Lung (tissue), 12 donors: ENCODE data around the gene STARD8. TPM values are rescaled to one million over a fixed set of nuclear protein-coding genes. Genes with fewer than 3 reads are reported as not detected.

Experiments used
- ATAC-seq: fragments of 200-7000 bp; cut with Tn5 transposase; one replicate; pipeline ENCODE4 v1.9.1; 2020; ENCODE audit warnings: moderate number of reproducible peaks; ENCODE audit not compliant: insufficient read depth, low FRiP score
- DNase-seq, 3 donors: peaks; one replicate each; pipeline ENCODE4 v3.0.0-alpha.2; 2013 to 2017
- H3K27ac ChIP-seq, 2 donors: one replicate each; pipeline ENCODE4 v1.5.1; 2013; ENCODE audit warnings: mild to moderate bottlenecking in 2 of 2, moderate library complexity in 2 of 2, control low read depth in 1 of 2, inconsistent platforms in 1 of 2, low read depth in 1 of 2, low read length in 1 of 2
- H3K27me3 ChIP-seq, 3 donors: one replicate each; pipeline ENCODE4 v1.5.1; 2013; ENCODE audit warnings: low read length in 2 of 3; ENCODE audit not compliant: control insufficient read depth in 3 of 3, insufficient read depth in 3 of 3
- H3K36me3 ChIP-seq, 4 donors: one replicate each; pipeline ENCODE4 v1.5.1; 2013; ENCODE audit warnings: low read length in 4 of 4, mild to moderate bottlenecking in 1 of 4, moderate library complexity in 1 of 4; ENCODE audit not compliant: control insufficient read depth in 4 of 4, insufficient read depth in 4 of 4
- H3K4me1 ChIP-seq, 5 donors: one replicate each; pipeline ENCODE4 v1.5.1; 2013; ENCODE audit warnings: low read length in 5 of 5, mild to moderate bottlenecking in 2 of 5, moderate library complexity in 1 of 5; ENCODE audit not compliant: control insufficient read depth in 5 of 5, insufficient read depth in 5 of 5
- H3K4me3 ChIP-seq: one replicate; pipeline ENCODE4 v1.5.1; 2013; ENCODE audit warnings: mild to moderate bottlenecking, control low read depth, moderate library complexity
- H3K9ac ChIP-seq, 2 donors: one replicate each; pipeline ENCODE4 v1.5.1; 2013; ENCODE audit warnings: low read length in 2 of 2, control low read depth in 1 of 2; ENCODE audit not compliant: insufficient read depth in 1 of 2
- H3K9me3 ChIP-seq, 4 donors: one replicate each; pipeline ENCODE4 v1.5.1; 2013; ENCODE audit warnings: low read length in 3 of 4, mild to moderate bottlenecking in 1 of 4, moderate library complexity in 1 of 4; ENCODE audit not compliant: control insufficient read depth in 4 of 4, insufficient read depth in 3 of 4
- CTCF ChIP-seq: IDR thresholded peaks from 2 replicates; pipeline ENCODE4 v1.5.1; 2012; ENCODE audit warnings: mild to moderate bottlenecking; ENCODE audit errors: control extremely low read depth, extremely low read depth
- WGBS, 2 donors: extraction: QIAGEN DNeasy Blood & Tissue Kit; methylation state at CpG; one replicate each; pipeline ENCODE4 v1.1.7; 2013; 5-methylcytosine and 5-hydroxymethylcytosine counted together
- polyA plus RNA-seq, 2 donors: library from polyadenylated mRNA; stranded (reverse); fragments of 200-250 nt; gene quantifications; one replicate each; pipeline ENCODE4 v1.2.1, GENCODE V29; 2013
- total RNA-seq, 2 donors: library from RNA; depleted of rRNA in 1 of 2; stranded (reverse); fragments of >200 nt in 1 of 2; gene quantifications; one replicate each; pipeline ENCODE4 v1.2.1, GENCODE V29; 2014 to 2021
- donor health status: control.
- donor health status: control.
- donor health status: Bipolar disorder and iron deficiency.
- donor health status: healthy.
- donor health status: DM: yes; HTN: yes; CAD: no.

STARD8 gene
- total and polyA plus RNA-seq, 4 donors: 5.7 to 20.2 (median 18.5) TPM

DNA sequence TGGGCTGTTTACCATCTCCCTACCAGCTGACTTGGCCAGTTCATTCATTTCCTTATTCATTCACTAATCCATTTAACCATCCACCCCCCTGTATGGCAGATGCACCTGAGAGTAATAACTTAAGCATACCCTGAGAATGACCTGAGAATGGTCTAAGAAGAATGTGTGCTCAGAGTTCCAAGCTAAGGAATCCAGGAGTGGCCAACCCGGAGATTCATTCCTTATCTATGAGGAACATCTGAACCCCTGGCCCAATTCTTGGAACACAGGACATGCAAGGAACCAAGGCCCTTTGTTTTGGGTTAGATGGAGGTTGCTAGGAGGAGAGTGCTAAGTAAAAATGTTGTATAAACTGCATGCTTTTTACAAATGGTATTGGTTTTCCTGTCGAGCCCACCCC, 13.5 kb upstream of the STARD8 start:
- Histone ChIP-seq H3K27me3 (peaks cover 0 to 2% (median 0%) of the 10 kb centered on the region in 3 donors), H3K9me3 (no peaks in the 10 kb centered on the region), H3K9ac (no peak overlapping the region), H3K4me3 (no peak overlapping the region), H3K27ac (no peak overlapping the region), H3K36me3 (no peaks in the 10 kb centered on the region), H3K4me1 (no peaks in the 10 kb centered on the region)
- WGBS, 2 donors: 71 to 89% methylated on average over 2 of the region's 2 CpGs
- TF ChIP-seq CTCF: no peak
- no peak for ATAC-seq
- no peak for DNase-seq

DNA sequence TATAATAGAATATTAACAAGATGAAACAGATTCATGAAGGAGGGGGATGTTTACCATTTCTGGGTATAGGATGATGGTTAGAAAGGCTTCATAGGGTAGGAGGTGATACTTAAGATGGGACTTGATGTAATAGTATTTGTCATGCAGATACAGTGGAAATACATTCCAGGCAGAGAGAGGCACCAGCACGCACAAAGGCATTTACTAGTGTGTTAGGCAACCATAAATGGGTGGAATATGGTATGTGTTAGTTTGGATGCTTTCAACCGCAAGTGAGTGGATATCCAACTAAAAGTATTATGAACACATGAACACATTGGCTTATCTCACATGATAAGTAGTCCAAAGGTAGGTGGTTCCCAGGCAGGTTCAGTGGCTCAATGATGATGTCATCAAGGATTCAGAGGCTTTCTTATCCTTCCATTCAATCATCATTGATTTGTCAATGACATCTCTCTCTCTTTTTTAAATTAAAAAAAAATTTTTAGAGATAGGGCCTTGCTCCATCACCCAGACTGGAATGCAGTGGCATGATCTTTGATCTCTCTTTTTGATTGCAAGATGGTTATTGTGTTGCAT, 12.7 kb upstream of the STARD8 start:
- WGBS, 2 donors: 81 to 93% methylated on average over 2 of the region's 2 CpGs

DNA sequence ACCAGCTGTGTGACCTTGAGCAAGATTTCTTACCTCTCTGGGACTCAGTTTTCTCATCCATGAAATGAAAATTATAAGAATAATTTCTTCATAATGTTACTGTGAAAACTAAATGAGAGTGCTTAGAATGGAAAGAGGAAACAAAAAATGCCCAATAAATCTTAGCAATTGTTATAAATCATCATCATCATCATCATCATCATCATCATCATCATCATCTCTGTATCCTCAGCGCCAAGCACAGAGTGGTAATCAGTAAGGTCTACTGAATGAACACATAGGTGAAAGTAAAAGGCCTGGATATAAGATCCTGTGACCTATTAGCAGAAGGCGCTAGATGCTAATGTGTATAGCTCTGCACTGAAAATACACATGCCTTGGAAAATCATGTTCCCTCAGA, 6.8 kb upstream of the STARD8 start:
- TF ChIP-seq CTCF: no peak
- 79 to 92% methylated on average over 2 of the region's 2 CpGs for WGBS, 2 donors
- Histone ChIP-seq H3K4me1 (no peaks in the 10 kb centered on the region), H3K9ac (no peak overlapping the region), H3K27ac (no peak overlapping the region), H3K27me3 (peaks cover 0 to 2% (median 0%) of the 10 kb centered on the region in 3 donors), H3K36me3 (no peaks in the 10 kb centered on the region), H3K4me3 (no peak overlapping the region), H3K9me3 (peaks cover 0 to 2% (median 0%) of the 10 kb centered on the region in 4 donors)
- no peak for DNase-seq
- ATAC-seq: no peak

More for the DNA sequence above, 12.7 kb upstream of the STARD8 start:
- Histone ChIP-seq H3K27me3 (peaks cover 0 to 2% (median 0%) of the 10 kb centered on the region in 3 donors), H3K9ac (no peak overlapping the region), H3K27ac (no peak overlapping the region), H3K36me3 (no peaks in the 10 kb centered on the region), H3K9me3 (peaks cover 0 to 2% (median 0%) of the 10 kb centered on the region in 4 donors), H3K4me3 (no peak overlapping the region), H3K4me1 (no peaks in the 10 kb centered on the region)
- DNase-seq: no peak
- TF ChIP-seq CTCF: no peak
- ATAC-seq: no peak

- ATAC-seq (no peak), DNase-seq (no peak)
- H3K4me3 ChIP-seq: no peak overlapping the region
- H3K4me1 ChIP-seq: peaks cover 0 to 20% (median 0%) of the 10 kb centered on the region in 5 donors
- no peaks in the 10 kb centered on the region for H3K36me3 ChIP-seq
- H3K9ac ChIP-seq: no peak overlapping the region
- TF ChIP-seq CTCF: no peak
- no peak overlapping the region for H3K27ac ChIP-seq
- H3K27me3 ChIP-seq: peaks cover 0 to 2% (median 0%) of the 10 kb centered on the region in 3 donors
- WGBS, 2 donors: 74 to 87% methylated on average over 2 of the region's 2 CpGs
- no peaks in the 10 kb centered on the region for H3K9me3 ChIP-seq
Observed at GRCh38 chrX:68644861-68645260, 2.6 kb upstream of the STARD8 start.
